ENCODE measurements around the gene SLC25A51. TPM values are rescaled to one million over a fixed set of nuclear protein-coding genes. Genes with fewer than 3 reads are reported as not detected.
"Not testable (repeated sequence)": the region's sequence is repeated elsewhere in the genome, so short reads cannot be mapped to it uniquely, and the experiment has no call there.

The SLC25A51 gene
- polyA plus RNA-seq, 3 donors, result 7.5 to 17.7 (median 12.1) TPM

- WGBS, 3 donors, result 53 to 69% (median 54%) methylated on average over 6 of the region's 6 CpGs
- H3K27ac ChIP-seq (ENCODE audit: low read depth, low read length), result no peak overlapping the region
Measured at GRCh38 chr9:37911271-37911681, 7.3 kb upstream of the SLC25A51 start.

GRCh38 chr9:37910271-37910670 is 6.3 kb upstream of the SLC25A51 start:
- 91 to 95% (median 92%) methylated on average over 4 of the region's 4 CpGs for WGBS, 3 donors
- H3K27ac ChIP-seq (ENCODE audit: low read depth, low read length), result no peak overlapping the region

- 85 to 86% (median 85%) methylated on average over 5 of the region's 5 CpGs for WGBS, 3 donors
- H3K27ac ChIP-seq (ENCODE audit: low read depth, low read length), result not testable (repeated sequence)
Measured at GRCh38 chr9:37909836-37910235, 5.9 kb upstream of the SLC25A51 start.

DNA sequence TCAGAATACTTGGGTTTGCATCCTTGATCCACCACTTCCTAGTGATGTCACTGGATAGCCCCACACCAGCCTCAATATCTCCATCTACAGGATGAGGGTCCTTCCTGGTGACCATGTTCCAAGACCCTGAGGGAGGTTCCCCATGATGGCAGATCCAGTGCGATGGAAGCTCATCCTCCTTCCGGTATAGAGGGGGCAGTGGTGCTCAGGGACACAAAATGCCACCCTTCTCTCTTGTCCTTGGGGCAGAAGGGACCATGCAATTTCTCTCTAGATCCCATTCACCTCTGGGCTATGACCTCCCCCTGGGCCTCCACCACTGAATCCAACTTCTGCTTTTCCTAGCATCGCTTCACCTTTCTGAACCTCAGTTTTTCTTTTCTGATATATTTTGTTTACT is 5.4 kb upstream of the SLC25A51 start:
- WGBS, 3 donors, result 84 to 98% (median 86%) methylated on average over 3 of the region's 3 CpGs

GRCh38 chr9:37908698-37909186 is 4.8 kb upstream of the SLC25A51 start:
- WGBS, 3 donors, result 47 to 66% (median 48%) methylated on average over 4 of the region's 4 CpGs

More for the DNA sequence above, 5.4 kb upstream of the SLC25A51 start:
- H3K27ac ChIP-seq (ENCODE audit: low read depth, low read length), result no peak overlapping the region

DNA sequence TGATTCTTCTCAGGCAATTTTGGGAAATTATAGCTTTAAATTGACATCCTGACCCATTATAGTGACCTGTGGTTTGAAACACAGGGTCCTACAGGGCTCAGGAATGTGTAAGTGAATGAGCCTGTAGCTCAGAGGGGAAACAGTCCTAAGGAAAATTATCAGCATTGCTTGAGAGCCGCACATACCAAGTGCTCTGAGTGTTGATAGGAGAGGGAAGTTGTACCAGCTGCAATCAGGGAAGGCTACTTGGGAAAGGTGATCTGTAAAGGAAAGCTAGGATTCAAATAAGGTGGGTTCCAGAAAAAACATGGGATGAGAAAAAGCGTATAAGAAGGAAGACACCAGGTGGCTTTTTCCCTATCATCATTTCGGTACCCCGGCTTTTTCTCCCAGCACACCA is 4.4 kb upstream of the SLC25A51 start:
- WGBS, 3 donors, result 41 to 59% (median 56%) methylated on average over 4 of the region's 4 CpGs
- no peak overlapping the region for H3K27ac ChIP-seq (ENCODE audit: low read depth, low read length)

More at GRCh38 chr9:37908698-37909186, 4.8 kb upstream of the SLC25A51 start:
- H3K27ac ChIP-seq (ENCODE audit: low read depth, low read length), result no peak overlapping the region

DNA sequence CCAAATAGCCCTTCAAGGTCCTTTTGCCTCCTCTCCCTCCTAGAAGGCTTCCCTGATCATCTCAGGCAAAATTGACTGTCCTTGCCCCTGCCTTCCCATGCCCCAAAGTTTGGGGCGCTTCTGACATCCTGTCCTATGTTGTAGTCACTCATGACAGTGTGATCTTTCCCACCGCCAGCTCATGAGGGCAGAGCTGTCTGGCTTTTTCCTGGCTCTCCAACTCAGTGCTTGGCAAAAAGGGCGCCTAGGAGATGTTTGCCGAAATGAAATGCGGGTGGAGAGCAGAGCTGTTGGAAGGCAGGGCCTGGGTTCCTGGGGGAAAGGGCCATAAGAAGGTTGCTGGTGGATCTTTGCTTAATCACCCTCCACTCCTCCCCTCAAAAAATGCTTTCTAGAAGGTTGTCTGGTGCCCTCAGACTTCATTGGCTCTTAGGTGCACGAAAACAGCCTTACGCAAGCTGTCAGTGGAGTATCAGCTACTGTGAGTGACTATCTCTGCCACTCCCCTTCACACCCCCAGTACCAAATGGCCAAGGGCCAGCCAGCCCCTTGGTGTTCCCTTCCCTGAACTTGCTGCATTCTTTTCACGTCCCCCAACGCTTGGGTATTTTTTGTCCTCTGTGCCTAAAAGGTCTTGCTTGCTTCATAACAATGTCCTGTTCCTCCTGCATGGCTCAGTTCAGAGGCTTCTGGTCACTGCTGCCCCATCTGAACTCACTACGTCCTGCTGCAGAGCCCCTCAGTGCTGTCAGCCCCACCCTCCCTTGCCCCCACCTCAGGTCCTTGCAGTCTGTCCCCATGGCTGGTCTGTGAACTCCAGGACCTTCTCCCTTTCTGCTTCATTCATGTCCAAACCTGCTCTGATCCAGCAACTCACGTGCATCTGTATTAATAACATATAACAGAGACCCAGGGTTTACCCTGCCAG is 2.6 kb upstream of the SLC25A51 start:
- H3K27ac ChIP-seq (ENCODE audit: low read depth, low read length), result no peak overlapping the region
- 85 to 93% (median 88%) methylated on average over 11 of the region's 11 CpGs for WGBS, 3 donors

DNA sequence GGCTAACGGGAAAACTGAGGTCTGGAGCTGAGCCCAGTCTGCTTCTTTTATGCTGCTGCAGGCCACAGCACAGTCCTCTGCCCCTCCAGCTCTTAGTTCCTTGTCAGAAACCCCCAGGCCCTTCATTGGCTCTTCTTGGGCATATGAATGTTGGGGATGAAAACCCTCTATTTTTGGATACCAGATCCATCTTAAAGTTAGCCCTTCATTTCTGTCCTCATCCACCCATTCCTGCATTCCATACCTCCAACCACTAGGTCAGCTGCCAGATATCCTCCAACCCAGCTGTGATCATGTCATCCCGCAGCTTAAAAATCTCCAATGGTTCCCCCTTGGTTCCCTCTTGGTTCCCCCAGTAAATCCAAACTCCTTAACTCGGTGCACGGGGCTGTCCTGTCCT is 1.8 kb upstream of the SLC25A51 start:
- WGBS, 3 donors, result 95 to 97% (median 97%) methylated on average over 4 of the region's 4 CpGs
- H3K27ac ChIP-seq (ENCODE audit: low read depth, low read length), result no peak overlapping the region

DNA sequence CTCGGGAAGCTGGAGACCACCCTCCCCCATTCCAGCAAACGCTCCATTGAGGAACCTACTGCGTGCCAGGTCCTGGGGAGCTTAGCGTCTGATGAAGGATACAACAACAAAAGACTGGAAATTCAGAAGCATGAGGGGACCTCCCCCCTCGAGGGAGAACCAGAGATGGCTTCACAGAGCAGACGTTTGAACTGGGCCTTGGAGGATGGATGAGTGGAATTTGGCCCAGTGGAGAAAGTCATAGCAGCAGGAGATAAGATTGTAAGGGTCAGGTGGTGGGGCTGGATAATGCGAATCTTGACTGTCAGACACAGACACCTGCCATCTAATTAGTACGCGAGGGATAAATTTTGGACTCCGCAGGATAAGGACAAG is 1.2 kb upstream of the SLC25A51 start:
- 65 to 78% (median 77%) methylated on average over 10 of the region's 10 CpGs for WGBS, 3 donors
- no peak overlapping the region for H3K27ac ChIP-seq (ENCODE audit: low read depth, low read length)

GRCh38 chr9:37904445-37905130 is 661 bp upstream of the SLC25A51 start:
- WGBS, 3 donors, result 16 to 27% (median 18%) methylated on average over 36 of the region's 36 CpGs
- H3K27ac ChIP-seq (ENCODE audit: low read depth, low read length), result peak overlapping the region; percentile 48

GRCh38 chr9:37902796-37903646 is 906 bp downstream of the SLC25A51 start:
- no peak overlapping the region for H3K27ac ChIP-seq (ENCODE audit: low read depth, low read length)
- WGBS, 3 donors, result 2 to 11% (median 11%) methylated on average over 17 of the region's 17 CpGs

- no peak overlapping the region for H3K27ac ChIP-seq (ENCODE audit: low read depth, low read length)
Measured at GRCh38 chr9:37902131-37902530, 1.8 kb downstream of the SLC25A51 start.

GRCh38 chr9:37899041-37899440 is 4.9 kb downstream of the SLC25A51 start:
- WGBS, 3 donors, result 74 to 84% (median 76%) methylated on average over 2 of the region's 2 CpGs
- H3K27ac ChIP-seq (ENCODE audit: low read depth, low read length), result no peak overlapping the region

DNA sequence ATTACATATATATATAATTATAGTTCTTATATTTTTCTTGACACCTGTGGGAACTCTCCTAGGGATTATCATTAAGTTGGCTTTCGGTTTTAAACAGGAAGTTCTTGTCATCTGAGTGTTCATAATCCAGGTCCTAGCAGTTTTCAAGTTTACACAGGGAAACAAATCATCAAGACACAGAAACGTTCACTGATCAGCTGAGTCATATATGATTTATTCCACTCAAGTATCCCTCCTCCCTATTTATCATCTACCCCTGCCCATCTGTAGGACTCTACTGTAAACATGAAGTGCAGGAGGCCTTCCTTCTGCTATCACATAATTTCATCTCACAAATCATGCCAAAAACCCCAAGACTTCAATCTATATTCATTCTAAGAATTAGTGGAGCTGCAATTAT is 6.3 kb downstream of the SLC25A51 start:
- 41 to 48% (median 47%) methylated on average over 2 of the region's 2 CpGs for WGBS, 3 donors
- no peak overlapping the region for H3K27ac ChIP-seq (ENCODE audit: low read depth, low read length)

DNA sequence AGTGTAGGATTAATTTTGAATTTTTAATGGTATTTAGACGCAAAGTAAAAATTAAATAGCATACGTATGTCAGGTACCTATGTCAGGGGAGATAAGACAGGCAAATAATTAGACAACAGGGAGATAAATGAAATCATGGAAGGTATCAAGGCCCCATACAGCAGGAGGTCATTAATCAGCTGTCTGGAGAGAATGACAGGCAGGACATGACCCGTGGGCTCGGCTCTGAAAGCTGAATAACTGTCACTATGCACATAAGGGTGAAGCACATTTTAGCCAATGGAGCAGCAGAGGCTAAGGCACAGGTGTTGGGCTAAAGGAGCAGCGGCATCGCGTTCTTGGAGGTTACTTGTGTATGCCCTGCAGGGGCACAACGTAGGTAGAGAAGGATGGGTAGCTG is 11.9 kb downstream of the SLC25A51 start:
- WGBS, 3 donors, result 67 to 89% (median 87%) methylated on average over 8 of the region's 8 CpGs

GRCh38 chr9:37891042-37891441 is 12.9 kb downstream of the SLC25A51 start:
- 96 to 97% (median 97%) methylated on average over 13 to 16 of the region's 17 CpGs for WGBS, 3 donors
- H3K27ac ChIP-seq (ENCODE audit: low read depth, low read length), result not testable (repeated sequence)

More for the DNA sequence above, 11.9 kb downstream of the SLC25A51 start:
- H3K27ac ChIP-seq (ENCODE audit: low read depth, low read length), result no peak overlapping the region

DNA sequence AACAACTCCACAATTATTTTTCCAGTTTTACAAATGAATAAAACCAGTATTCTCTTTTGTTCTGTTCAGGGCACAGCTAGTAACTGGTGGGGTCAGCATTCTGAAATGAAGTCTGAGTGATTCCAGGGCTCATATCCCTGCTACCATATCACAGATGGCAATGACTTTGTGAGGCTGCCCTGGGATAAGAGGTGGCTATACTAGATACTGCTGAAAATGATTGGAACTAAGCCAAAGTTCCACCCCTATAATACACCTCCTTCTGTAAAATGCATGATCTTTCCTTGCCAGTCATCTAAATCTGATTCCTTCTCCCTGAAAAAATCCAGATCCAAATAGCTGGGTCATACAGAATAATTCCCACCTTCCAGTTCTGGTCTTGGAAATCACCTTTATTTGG is 14.4 kb downstream of the SLC25A51 start:
- no peak overlapping the region for H3K27ac ChIP-seq (ENCODE audit: low read depth, low read length)

DNA sequence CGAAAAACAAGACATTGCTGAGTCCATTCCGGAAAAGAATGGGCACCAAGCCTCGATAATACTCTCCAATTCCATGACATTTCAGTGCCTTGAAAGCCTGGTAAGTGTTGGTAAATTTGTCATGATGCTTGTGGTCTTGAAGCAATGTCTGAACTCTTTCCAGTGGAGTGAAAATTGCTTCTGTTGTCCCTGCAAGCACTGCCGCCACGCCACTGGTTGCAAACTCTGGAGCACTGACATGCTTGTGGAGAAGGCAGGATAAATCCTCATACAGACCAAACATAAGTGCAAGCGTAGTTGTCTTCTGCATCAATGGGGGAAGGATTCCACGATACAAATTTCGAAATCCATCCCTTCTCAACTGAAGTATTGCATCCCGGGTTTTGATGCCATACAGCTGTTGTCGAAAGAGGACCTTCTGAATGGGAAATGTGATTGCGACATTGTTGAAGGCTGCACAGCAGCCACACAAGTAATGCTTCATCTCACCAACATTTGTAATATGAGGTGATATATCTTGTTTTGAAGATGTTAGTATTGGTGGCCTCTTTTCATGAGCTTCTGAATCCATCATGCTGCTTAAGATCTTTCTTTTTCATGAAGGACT is 15.8 kb downstream of the SLC25A51 start:
- not testable (repeated sequence) for H3K27ac ChIP-seq (ENCODE audit: low read depth, low read length)
- 66 to 91% (median 68%) methylated on average over 10 to 11 of the region's 11 CpGs for WGBS, 3 donors

Data from adipose tissue (tissue), 3 donors.